ENCODE results near the gene USP32.

Gene USP32

GRCh38 chr17:60148373-60148772, 243.6 kb downstream of the USP32 start:
- no peak for DNase-seq

- no peak for DNase-seq
Measured at GRCh38 chr17:60147553-60148223, 244.2 kb downstream of the USP32 start.

- DNase-seq: no peak
Measured at GRCh38 chr17:60146206-60146605, 245.7 kb downstream of the USP32 start.

- DNase-seq: no peak
Measured at GRCh38 chr17:60145006-60145935, 246.7 kb downstream of the USP32 start.

GRCh38 chr17:60142872-60143499, 248.9 kb downstream of the USP32 start:
- peak; percentile 67 for DNase-seq

- DNase-seq: no peak
Measured at GRCh38 chr17:60141111-60142018, 250.6 kb downstream of the USP32 start.

- no peak for DNase-seq
Measured at GRCh38 chr17:60139438-60140285, 252.3 kb downstream of the USP32 start.

- DNase-seq: no peak
Measured at GRCh38 chr17:60138769-60139437, 253.0 kb downstream of the USP32 start.

GRCh38 chr17:60137731-60138130, 254.2 kb downstream of the USP32 start:
- DNase-seq: no peak

- DNase-seq: no peak
Measured at GRCh38 chr17:60135951-60136666, 255.8 kb downstream of the USP32 start.

GRCh38 chr17:60135151-60135950, 256.6 kb downstream of the USP32 start:
- DNase-seq: peak; percentile 71

- no peak for DNase-seq
Measured at GRCh38 chr17:60134396-60135150, 257.4 kb downstream of the USP32 start.

GRCh38 chr17:60130466-60130865, 261.5 kb downstream of the USP32 start:
- DNase-seq: no peak

GRCh38 chr17:60129164-60129563, 262.8 kb downstream of the USP32 start:
- DNase-seq: no peak

All from NCI-H1436 treated with DMSO at 0.1 percent for 48 hours (cell line).